ENCODE data around the gene SNX32. TPM values are rescaled to one million over a fixed set of nuclear protein-coding genes. Genes with fewer than 3 reads are reported as not detected.
"Not testable (repeated sequence)": the region's sequence is repeated elsewhere in the genome, so short reads cannot be mapped to it uniquely, and the experiment has no call there.

The SNX32 gene
- total RNA-seq, 1 donor = not detected

DNA sequence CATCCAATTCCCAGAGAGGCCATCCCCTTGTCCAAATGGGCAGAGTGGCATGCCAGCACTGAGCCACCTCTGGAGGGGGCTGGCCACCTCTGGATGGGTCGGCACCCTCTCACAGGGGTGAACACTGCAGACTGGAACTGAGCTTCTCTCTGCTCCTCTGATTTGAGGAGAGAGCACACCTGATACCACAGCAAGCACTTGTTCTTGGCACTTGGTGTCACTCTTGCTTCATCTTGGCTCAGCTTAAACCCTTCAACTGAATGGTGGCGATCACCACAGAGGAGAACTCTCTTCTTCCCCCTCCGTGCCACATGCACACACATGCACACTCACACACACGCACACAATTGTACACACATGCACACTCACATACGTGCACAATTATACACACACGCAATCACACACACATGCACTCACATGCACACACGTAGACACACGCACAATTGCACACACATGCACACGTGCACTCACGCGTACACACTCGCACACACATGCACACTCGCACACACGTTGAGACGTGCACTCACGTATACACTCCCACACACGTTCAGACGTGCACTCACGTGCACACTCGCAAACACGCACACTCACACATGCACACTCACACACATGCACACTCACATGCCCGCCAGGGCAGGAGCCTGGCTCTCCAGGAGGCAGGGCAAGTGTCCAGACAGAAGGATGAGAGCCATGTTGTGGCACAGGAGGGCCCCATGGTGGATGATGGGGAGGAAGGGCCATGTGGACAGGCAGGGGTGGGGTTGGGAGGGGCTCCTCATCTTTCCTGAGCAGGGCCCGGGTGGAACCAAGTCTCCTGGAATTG is 23.5 kb upstream of the SNX32 start:
- Histone ChIP-seq H3K9me3 (ENCODE audit: low read depth, low read length) (no peaks in the 10 kb centered on the region), H3K4me1 (ENCODE audit: insufficient read depth, low read length) (peaks cover 13% of the 10 kb centered on the region), H3K4me3 (ENCODE audit: low read length) (no peak overlapping the region), H3K27me3 (ENCODE audit: insufficient read depth, low read length) (no peaks in the 10 kb centered on the region)

DNA sequence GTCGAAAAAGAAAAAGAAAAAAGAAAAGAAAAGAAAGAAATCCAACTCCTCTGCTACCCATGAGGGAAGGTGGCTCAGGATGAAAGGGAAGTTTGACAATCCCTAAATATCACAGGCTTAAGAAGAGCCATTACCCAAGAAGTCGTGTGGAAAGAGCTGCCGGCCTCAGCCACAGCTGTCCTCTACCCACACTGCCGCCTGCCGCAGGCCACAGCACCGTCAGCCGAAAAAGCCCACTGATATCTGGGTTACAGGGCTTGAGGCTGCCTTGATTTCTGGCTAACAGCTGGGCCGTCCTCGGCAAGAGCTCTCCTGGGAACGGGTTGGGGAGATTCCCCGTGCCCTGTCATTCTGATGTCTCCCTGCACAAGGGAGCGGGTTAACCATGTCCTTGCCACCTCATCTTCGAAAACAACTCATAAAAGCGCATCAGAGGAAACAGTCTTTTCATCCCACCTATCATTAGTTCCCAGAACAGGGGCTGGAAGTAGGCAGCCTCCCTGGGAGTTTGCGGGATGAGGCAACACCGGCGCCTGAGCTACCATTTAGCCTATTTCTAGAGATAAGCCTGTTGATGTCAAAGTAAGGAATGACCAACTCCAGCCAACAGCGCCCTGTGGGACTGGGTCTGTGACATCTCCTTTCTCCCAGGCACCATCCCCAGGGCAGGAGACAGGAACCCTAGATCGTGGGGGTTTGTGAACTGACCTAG is 21.8 kb upstream of the SNX32 start:
- Histone ChIP-seq H3K4me3 (ENCODE audit: low read length) (no peak overlapping the region), H3K27me3 (ENCODE audit: insufficient read depth, low read length) (no peaks in the 10 kb centered on the region), H3K9me3 (ENCODE audit: low read depth, low read length) (no peaks in the 10 kb centered on the region), H3K4me1 (ENCODE audit: insufficient read depth, low read length) (peaks cover 18% of the 10 kb centered on the region)

DNA sequence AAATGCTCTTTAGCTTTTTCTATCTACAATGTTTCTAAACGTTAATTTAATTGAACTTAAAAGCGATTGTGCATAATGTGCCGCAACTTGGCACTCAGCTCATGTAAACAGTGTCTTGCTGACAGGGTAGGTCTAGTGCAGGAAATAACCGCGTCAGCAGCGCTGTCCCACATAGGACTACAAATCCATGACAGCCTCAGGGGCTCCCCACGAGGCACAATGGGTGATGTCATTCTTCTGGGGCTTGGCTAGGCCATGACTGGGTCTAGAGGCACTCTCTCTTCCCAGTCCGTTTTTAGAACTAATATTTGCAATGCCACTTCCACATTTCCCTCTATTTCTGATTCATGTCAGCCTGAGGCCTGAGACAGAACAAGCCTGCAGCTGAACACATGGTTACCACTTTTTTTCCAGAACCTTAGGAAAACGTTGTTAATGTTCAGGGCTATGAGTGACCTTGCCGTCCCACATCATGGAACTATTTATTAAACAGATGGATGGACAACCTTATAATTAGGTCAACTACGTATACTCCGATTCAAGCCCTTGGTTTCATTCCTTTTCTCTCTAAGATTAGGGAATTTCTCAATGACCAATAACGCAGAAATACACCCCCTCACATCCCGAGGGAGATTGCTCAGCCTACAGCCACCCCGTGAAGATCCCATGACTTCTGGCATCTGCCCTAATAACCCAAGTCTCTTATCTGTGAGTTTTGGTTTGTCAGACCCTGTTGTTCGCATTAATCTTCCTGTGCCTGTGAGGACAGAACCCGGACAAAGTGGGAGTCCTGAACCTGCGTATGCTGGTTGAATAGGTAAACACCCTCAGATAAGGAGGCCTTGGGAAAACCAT is 19.4 kb upstream of the SNX32 start:
- Histone ChIP-seq H3K4me3 (ENCODE audit: low read length) (no peak overlapping the region), H3K9me3 (ENCODE audit: low read depth, low read length) (no peaks in the 10 kb centered on the region), H3K4me1 (ENCODE audit: insufficient read depth, low read length) (peaks cover 31% of the 10 kb centered on the region), H3K27me3 (ENCODE audit: insufficient read depth, low read length) (no peaks in the 10 kb centered on the region)

DNA sequence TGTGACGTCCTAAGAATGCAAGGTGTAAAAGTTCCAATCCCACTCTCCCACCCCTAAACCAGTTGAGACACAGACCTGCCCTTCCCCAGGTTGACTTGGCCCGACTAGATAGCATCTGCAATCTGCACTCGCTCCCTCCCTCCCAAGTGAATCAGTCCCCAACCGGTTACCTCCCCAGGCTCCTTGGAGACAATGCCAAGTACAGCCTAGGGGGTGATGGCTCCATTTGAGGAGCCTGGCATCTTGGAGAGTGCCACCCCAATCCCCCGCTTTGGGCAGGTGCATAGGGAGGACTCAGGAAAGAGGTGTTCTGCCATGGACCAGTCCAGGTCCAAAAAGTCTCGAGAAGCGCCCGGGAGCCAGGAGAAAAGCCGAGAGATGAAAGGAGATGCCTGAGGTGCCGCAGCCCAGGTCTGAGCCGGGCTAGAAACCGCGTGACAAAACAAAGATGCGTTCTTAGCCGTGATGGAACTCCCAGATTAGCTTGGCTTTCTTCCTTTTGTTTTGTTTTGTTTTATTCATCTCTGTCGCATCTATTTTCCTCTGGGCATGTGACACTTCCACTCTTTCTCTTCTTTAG is 18.7 kb upstream of the SNX32 start:
- Histone ChIP-seq H3K4me1 (ENCODE audit: insufficient read depth, low read length) (peaks cover 31% of the 10 kb centered on the region), H3K4me3 (ENCODE audit: low read length) (no peak overlapping the region), H3K27me3 (ENCODE audit: insufficient read depth, low read length) (no peaks in the 10 kb centered on the region), H3K9me3 (ENCODE audit: low read depth, low read length) (no peaks in the 10 kb centered on the region)

DNA sequence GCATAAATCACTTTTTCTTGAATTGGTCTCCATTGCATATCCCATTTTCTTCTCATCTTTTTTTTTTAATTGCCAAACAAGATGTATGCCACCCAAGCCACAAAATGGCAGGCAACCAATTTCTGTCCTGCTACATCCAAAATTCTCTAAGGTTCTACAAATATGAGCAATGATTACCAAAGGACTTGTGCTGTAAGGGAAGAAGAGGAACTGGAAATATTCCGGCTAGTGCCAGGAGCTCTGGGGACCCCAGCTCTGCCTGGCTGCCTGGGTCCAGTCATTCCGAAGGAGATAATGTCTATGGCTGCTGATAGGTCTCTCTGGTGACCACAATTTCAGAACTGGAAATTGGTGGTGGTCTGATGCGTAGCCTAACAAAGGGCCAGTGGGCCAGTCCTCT is 17.1 kb upstream of the SNX32 start:
- Histone ChIP-seq H3K27me3 (ENCODE audit: insufficient read depth, low read length) (no peaks in the 10 kb centered on the region), H3K4me3 (ENCODE audit: low read length) (no peak overlapping the region), H3K9me3 (ENCODE audit: low read depth, low read length) (no peaks in the 10 kb centered on the region), H3K4me1 (ENCODE audit: insufficient read depth, low read length) (peaks cover 31% of the 10 kb centered on the region)

DNA sequence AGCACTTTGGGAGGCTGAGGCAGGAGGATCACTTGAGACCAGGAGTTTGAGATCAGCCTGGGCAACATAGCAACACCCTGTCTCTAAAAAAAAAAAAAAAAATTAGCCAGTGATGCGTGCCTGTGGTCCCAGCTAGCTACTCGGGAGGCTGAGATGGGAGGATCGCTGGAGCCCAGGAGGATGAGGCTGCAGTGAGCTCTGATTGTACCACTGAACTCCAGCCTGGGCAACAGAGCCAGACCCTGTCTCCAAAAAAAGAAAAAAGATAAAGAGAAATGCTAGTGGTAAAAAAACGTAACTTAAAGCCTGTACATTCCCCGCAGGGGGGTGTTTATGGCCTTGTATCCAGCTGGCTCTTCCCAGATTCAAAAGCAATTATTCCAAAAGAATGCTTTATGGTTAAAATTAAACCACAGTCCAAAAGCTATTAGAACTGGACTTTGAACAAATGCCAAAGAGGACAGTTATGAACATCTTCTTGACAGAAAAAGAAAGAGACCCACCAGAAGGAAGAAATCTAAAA is 16.4 kb upstream of the SNX32 start:
- H3K4me3 ChIP-seq (ENCODE audit: low read length) = peak overlapping the region; percentile 55
- H3K9me3 ChIP-seq (ENCODE audit: low read depth, low read length) = no peaks in the 10 kb centered on the region
- H3K27me3 ChIP-seq (ENCODE audit: insufficient read depth, low read length) = no peaks in the 10 kb centered on the region
- H3K4me1 ChIP-seq (ENCODE audit: insufficient read depth, low read length) = peaks cover 24% of the 10 kb centered on the region

DNA sequence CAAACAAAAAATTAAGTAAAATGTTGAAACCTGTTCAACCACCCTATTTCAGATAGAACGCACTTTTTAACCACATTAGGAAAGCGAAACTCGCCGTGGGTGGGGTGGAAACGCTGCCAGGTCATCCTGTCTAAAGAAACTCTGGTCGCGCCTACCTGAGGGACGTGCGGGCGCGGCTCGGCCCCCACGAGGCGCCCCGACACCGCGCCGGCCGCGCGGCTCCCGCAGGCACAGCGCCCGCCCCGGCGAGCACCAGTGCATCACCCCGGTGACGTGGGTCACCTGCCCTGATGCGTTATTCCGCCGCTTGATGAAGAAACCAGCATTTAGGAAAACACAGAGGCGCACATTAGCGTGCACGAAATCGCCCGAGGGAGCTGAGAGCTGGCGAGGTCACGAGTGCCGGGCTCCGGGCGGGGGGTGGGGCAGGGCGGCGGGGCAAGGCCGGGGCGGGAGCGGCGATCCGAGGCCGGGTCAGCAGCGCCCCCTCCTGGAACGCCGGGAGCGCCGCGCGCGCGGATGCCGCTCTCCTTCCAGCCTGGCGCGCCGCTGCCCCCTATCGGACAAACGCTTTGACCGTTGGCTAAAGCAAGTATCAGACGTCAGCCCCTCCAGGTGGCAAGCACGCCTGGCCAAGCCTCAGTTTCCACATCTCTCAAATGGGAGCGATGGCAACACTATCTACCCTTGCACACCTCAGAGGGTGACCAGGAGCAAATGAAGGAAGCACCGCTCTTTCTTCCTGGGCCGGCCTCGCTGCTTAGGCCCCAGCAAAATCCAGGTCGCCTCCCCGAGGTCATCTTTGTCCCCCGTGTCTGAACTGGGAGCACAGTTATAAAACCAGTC is 15.7 kb upstream of the SNX32 start:
- no peaks in the 10 kb centered on the region for H3K9me3 ChIP-seq (ENCODE audit: low read depth, low read length)
- peak overlapping the region; percentile 55 for H3K4me3 ChIP-seq (ENCODE audit: low read length)
- no peaks in the 10 kb centered on the region for H3K27me3 ChIP-seq (ENCODE audit: insufficient read depth, low read length)
- H3K4me1 ChIP-seq (ENCODE audit: insufficient read depth, low read length) = peaks cover 24% of the 10 kb centered on the region

DNA sequence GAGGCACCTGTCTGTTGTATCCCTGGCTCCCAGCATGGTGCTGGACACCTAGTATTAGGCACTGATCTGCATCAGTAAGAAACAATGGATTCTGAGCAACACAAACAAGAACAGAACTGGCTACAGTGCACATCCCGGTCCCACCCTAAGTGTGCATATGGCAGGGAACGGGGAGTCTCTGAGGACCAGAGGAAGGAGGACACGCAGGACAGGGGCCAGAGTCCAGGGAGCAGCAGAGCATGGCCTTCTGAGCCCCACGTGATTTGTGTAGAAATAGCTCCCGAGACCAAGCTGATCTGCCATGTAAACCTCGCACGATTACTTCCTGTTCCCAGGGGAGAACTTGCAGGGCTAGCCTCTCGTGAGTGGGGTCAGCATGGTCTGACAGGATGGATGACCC is 12.7 kb upstream of the SNX32 start:
- no peaks in the 10 kb centered on the region for H3K27me3 ChIP-seq (ENCODE audit: insufficient read depth, low read length)
- no peak overlapping the region for H3K4me3 ChIP-seq (ENCODE audit: low read length)
- H3K9me3 ChIP-seq (ENCODE audit: low read depth, low read length) = no peaks in the 10 kb centered on the region
- peaks cover 18% of the 10 kb centered on the region for H3K4me1 ChIP-seq (ENCODE audit: insufficient read depth, low read length)

DNA sequence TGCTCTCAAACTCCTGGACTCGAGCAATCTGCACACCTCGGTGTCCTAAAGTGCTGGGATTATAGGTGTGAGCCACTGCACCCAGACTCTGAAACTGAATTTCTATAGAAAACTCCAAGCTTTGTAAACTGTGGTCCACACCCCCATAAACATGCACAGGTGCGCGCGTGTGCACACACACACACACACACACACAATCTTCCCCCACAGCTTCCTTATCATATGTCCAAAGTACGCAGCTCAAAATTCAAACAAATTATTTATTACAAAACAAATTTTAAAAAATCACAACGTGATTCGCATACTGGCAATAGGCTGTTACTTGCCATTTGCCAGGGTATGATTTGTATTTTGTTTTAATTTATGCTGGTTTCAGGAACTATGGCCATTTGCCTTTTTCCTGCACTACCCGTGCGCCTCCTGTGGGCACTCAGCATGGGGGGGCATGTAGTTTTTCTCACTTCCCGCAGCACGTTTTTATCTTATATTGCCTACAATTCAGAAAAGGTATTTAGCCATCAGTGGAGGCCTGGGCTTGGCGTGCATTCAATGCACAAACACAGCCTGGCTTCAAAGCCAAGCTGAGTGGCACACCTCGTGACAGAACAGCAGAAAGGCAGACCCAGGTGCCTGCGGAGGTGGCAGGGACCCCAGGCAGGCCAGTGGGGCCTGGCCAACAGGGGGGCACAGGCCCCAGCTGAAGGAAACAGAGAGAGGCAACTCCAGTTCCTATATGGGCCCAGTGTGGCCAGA is 10.8 kb upstream of the SNX32 start:
- no peaks in the 10 kb centered on the region for H3K27me3 ChIP-seq (ENCODE audit: insufficient read depth, low read length)

DNA sequence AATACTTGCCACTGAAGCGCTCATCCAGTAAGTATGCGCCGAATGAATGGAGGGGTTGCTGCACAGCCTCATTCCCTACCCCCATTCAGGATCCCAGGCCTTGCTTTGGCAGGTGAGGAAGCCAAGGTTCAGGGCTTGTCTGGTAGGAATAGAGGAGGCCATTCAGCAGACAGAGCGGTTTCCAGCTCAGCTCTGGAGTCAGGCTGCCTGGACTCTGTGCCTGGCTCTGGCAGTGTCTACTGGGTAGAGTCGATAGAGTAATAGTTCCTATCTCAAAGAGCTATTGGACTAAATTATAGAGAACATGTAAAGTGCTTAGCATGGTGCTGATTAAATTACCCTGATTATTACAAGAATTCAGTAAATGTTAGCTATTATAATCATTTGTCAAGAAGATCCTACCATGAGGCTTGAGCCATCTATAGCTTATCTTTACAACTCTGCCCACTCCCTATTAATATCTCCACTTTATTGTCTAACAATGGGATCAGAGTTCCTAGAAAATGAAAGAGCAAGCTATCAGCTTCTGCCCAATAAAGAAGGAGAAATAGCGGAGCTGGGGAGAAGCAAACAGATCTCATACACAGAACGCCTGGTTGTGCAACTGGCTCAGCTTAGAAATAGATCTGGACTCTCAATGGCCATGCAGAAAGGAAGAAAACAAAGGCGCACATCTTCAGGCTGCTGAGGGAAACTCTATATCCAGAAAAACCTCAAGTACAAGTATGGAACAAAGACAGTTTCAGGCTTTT is 6.6 kb upstream of the SNX32 start:
- no peaks in the 10 kb centered on the region for H3K4me1 ChIP-seq (ENCODE audit: insufficient read depth, low read length)
- no peak overlapping the region for H3K4me3 ChIP-seq (ENCODE audit: low read length)
- no peaks in the 10 kb centered on the region for H3K9me3 ChIP-seq (ENCODE audit: low read depth, low read length)
- no peaks in the 10 kb centered on the region for H3K27me3 ChIP-seq (ENCODE audit: insufficient read depth, low read length)

More for the DNA sequence above, 10.8 kb upstream of the SNX32 start:
- Histone ChIP-seq H3K9me3 (ENCODE audit: low read depth, low read length) (no peaks in the 10 kb centered on the region), H3K4me1 (ENCODE audit: insufficient read depth, low read length) (peaks cover 3% of the 10 kb centered on the region), H3K4me3 (ENCODE audit: low read length) (no peak overlapping the region)

DNA sequence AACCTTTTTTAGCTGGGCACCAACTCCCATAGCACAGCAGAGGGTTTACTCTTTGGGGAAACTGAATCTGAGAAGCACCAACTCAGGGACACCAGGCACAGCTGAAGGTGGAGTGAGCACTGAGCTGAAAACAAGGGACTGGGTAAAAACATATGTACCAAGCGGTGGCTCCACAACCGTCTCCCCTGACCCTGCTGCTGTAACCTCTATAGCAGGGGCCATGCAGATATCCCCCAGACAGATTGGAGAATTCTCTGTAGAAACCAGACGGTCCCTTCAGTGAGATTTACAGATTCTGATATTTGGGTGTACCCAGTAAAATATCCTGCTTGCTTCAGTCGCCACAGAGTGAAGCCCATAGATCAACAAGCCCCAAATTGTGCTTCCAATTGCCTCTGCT is 4.3 kb upstream of the SNX32 start:
- no peak overlapping the region for H3K4me3 ChIP-seq (ENCODE audit: low read length)

DNA sequence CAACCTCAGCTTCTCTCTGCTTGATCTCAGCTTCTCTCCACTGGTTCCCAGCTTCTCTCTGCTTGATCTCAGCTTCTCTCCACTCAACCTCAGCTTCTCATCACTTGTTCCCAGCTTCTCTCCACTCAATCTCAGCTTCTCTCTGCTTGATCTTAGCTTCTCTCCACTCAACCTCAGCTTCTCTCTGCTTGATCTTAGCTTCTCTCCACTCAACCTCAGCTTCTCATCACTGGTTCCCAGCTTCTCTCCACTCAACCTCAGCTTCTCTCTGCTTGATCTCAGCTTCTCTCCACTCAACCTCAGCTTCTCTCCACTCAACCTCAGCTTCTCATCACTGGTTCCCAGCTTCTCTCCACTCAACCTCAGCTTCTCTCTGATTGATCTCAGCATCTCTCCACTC is 1.5 kb upstream of the SNX32 start:
- not testable (repeated sequence) for H3K27me3 ChIP-seq (ENCODE audit: insufficient read depth, low read length); H3K4me3 ChIP-seq (ENCODE audit: low read length); H3K9me3 ChIP-seq (ENCODE audit: low read depth, low read length)
- peaks cover 19% of the 10 kb centered on the region for H3K4me1 ChIP-seq (ENCODE audit: insufficient read depth, low read length)

More for the DNA sequence above, 4.3 kb upstream of the SNX32 start:
- H3K27me3 ChIP-seq (ENCODE audit: insufficient read depth, low read length) = no peaks in the 10 kb centered on the region
- H3K4me1 ChIP-seq (ENCODE audit: insufficient read depth, low read length) = peaks cover 18% of the 10 kb centered on the region
- no peaks in the 10 kb centered on the region for H3K9me3 ChIP-seq (ENCODE audit: low read depth, low read length)

DNA sequence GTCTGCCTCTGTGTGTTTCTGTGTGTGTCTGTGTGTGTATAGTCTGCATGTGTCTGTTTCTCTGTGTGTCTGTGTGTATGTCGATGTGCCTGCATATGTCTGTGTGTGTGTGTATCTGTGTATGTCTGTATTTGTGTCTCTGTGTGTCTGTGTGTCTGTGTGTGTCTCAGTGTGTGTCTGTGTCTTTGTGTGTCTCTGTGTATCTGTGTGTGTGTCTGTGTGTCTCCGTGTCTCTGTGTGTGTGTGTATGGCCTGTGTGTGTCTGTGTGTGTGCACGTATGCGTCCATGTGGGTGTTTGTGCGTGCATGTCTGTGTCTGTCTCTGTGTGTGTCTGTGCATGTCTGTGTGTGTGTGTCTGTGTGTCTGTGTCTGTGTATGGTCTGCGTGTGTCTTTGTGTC is 439 bp downstream of the SNX32 start:
- no peaks in the 10 kb centered on the region for H3K27me3 ChIP-seq (ENCODE audit: insufficient read depth, low read length)
- H3K4me3 ChIP-seq (ENCODE audit: low read length) = peak overlapping the region; percentile 54
- H3K4me1 ChIP-seq (ENCODE audit: insufficient read depth, low read length) = peaks cover 19% of the 10 kb centered on the region
- H3K9me3 ChIP-seq (ENCODE audit: low read depth, low read length) = no peaks in the 10 kb centered on the region
